Ishikawa (cell line): ENCODE measurements around the gene IRAK2.

Source experiments
- CEBPB ChIP-seq: IDR thresholded peaks from 2 replicates; pipeline ENCODE4 v1.6.1; 2012
- CREB1 ChIP-seq: IDR thresholded peaks from 2 replicates; pipeline ENCODE4 v1.6.1; 2012; ENCODE audit warnings: low read depth
- EP300 ChIP-seq: IDR thresholded peaks from 2 replicates; pipeline ENCODE4 v1.6.1; 2012; ENCODE audit warnings: borderline replicate concordance
- MAX ChIP-seq: IDR thresholded peaks from 2 replicates; pipeline ENCODE4 v1.6.1; 2012
- NFIC ChIP-seq: IDR thresholded peaks from 2 replicates; pipeline ENCODE4 v1.6.1; 2012
- RAD21 ChIP-seq: IDR thresholded peaks from 2 replicates; pipeline ENCODE4 v1.6.1; 2012; ENCODE audit warnings: low read depth
- REST ChIP-seq: IDR thresholded peaks from 2 replicates; pipeline ENCODE4 v1.6.1; 2012; ENCODE audit warnings: low read depth, mild to moderate bottlenecking
- TCF12 ChIP-seq: IDR thresholded peaks from 2 replicates; pipeline ENCODE4 v1.6.1; 2012; ENCODE audit warnings: low read depth
- TEAD4 ChIP-seq: IDR thresholded peaks from 2 replicates; pipeline ENCODE4 v1.6.1; 2012
- YY1 ChIP-seq: IDR thresholded peaks from 2 replicates; pipeline ENCODE4 v1.6.1; 2012; ENCODE audit warnings: low read depth
- ZBTB7A ChIP-seq: IDR thresholded peaks from 2 replicates; pipeline ENCODE4 v1.6.1; 2012; ENCODE audit warnings: low read depth

GRCh38 chr3:10149226-10149625 lies 15.5 kb upstream of the IRAK2 start:
- TF ChIP-seq REST (no peak), CEBPB (no peak), CREB1 (no peak), YY1 (no peak), TEAD4 (no peak), EP300 (no peak), TCF12 (no peak), ZBTB7A (no peak), RAD21 (no peak), MAX (no peak), NFIC (no peak)
